ENCODE measurements around the gene UNC79. TPM values are rescaled to one million over a fixed set of nuclear protein-coding genes. Genes with fewer than 3 reads are reported as not detected.

Gene UNC79
- total and polyA plus RNA-seq, 10 of the 15 experiments (the other 5 are each of a cell fraction or from before 2014, with no cell fraction given) = 0.04 to 0.29 (median 0.14) TPM

GRCh38 chr14:93490001-93490400 is 59.3 kb downstream of the UNC79 start:
- Histone ChIP-seq H3K36me3 (ENCODE audit: control insufficient read depth in 2 of 2, insufficient read depth in 2 of 2, low read length in 1 of 2) (no peaks in the 10 kb centered on the region), H3K4me2 (ENCODE audit: control insufficient read depth, insufficient read depth) (no peak overlapping the region), H3K9me3 (replicated peaks; ENCODE audit: control insufficient read depth, insufficient read depth, low read length) (no peaks in the 10 kb centered on the region), H3K4me1 (ENCODE audit: control insufficient read depth, insufficient read depth, low read length) (no peaks in the 10 kb centered on the region), H4K20me1 (ENCODE audit: control insufficient read depth, insufficient read depth) (no peaks in the 10 kb centered on the region), H2AFZ (ENCODE audit: control insufficient read depth, low read depth, low read length) (no peak overlapping the region), H3K27ac (ENCODE audit: control insufficient read depth, insufficient read depth) (no peak overlapping the region), H3K9ac (ENCODE audit: control insufficient read depth, insufficient read depth, low read length) (no peak overlapping the region), H3K27me3 (replicated peaks in 1 of 2; ENCODE audit: control insufficient read depth in 2 of 2, insufficient read depth in 2 of 2, low read length in 1 of 2) (no peaks in the 10 kb centered on the region), H3K79me2 (ENCODE audit: control insufficient read depth, insufficient read depth, low read length) (no peaks in the 10 kb centered on the region), H3K4me3 (no peak overlapping the region)
- no peak for TF ChIP-seq SP1 (IDR thresholded peaks at IDR 0.05; ENCODE audit: low read depth, low read length)
- TF ChIP-seq POU2F2 (IDR thresholded peaks at IDR 0.05; ENCODE audit: borderline replicate concordance, low read depth, low read length) = no peak
- TF ChIP-seq MYC (IDR thresholded peaks at IDR 0.05; ENCODE audit: insufficient read depth, insufficient read length, insufficient replicate concordance, low read length, severe bottlenecking) = no peak
- no peak for TF ChIP-seq IKZF1 (conservative IDR thresholded peaks at IDR 0.05)
- no peak for TF ChIP-seq SMAD1 (IDR thresholded peaks at IDR 0.05; ENCODE audit: low read depth, partially characterized antibody)
- TF ChIP-seq, protein P1, sequence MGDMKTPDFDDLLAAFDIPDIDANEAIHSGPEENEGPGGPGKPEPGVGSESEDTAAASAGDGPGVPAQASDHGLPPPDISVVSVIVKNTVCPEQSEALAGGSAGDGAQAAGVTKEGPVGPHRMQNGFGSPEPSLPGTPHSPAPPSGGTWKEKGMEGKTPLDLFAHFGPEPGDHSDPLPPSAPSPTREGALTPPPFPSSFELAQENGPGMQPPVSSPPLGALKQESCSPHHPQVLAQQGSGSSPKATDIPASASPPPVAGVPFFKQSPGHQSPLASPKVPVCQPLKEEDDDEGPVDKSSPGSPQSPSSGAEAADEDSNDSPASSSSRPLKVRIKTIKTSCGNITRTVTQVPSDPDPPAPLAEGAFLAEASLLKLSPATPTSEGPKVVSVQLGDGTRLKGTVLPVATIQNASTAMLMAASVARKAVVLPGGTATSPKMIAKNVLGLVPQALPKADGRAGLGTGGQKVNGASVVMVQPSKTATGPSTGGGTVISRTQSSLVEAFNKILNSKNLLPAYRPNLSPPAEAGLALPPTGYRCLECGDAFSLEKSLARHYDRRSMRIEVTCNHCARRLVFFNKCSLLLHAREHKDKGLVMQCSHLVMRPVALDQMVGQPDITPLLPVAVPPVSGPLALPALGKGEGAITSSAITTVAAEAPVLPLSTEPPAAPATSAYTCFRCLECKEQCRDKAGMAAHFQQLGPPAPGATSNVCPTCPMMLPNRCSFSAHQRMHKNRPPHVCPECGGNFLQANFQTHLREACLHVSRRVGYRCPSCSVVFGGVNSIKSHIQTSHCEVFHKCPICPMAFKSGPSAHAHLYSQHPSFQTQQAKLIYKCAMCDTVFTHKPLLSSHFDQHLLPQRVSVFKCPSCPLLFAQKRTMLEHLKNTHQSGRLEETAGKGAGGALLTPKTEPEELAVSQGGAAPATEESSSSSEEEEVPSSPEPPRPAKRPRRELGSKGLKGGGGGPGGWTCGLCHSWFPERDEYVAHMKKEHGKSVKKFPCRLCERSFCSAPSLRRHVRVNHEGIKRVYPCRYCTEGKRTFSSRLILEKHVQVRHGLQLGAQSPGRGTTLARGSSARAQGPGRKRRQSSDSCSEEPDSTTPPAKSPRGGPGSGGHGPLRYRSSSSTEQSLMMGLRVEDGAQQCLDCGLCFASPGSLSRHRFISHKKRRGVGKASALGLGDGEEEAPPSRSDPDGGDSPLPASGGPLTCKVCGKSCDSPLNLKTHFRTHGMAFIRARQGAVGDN (IDR thresholded peaks at IDR 0.05) = no peak
- no peak for TF ChIP-seq E4F1 (IDR thresholded peaks at IDR 0.05; ENCODE audit: borderline replicate concordance, partially characterized antibody)
- no peak for TF ChIP-seq PAX8 (IDR thresholded peaks at IDR 0.05)
- no peak for TF ChIP-seq BACH1 (IDR thresholded peaks at IDR 0.05; ENCODE audit: borderline replicate concordance)
- no peak for TF ChIP-seq CHD2 (IDR thresholded peaks at IDR 0.05; ENCODE audit: borderline replicate concordance, low read depth, low read length)
- TF ChIP-seq TARDBP (IDR thresholded peaks at IDR 0.05; ENCODE audit: borderline replicate concordance) = no peak
- no peak for TF ChIP-seq ZSCAN29 (IDR thresholded peaks at IDR 0.05)
- no peak for TF ChIP-seq SMARCA5 (IDR thresholded peaks at IDR 0.05)
- TF ChIP-seq JUND (IDR thresholded peaks at IDR 0.05; ENCODE audit: low read depth, low read length) = no peak
- TF ChIP-seq YBX1 (IDR thresholded peaks at IDR 0.05) = no peak
- TF ChIP-seq, protein P2, sequence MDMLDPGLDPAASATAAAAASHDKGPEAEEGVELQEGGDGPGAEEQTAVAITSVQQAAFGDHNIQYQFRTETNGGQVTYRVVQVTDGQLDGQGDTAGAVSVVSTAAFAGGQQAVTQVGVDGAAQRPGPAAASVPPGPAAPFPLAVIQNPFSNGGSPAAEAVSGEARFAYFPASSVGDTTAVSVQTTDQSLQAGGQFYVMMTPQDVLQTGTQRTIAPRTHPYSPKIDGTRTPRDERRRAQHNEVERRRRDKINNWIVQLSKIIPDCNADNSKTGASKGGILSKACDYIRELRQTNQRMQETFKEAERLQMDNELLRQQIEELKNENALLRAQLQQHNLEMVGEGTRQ (IDR thresholded peaks at IDR 0.05; ENCODE audit: borderline replicate concordance, low read depth, low read length) = no peak
- TF ChIP-seq NR2C1 (IDR thresholded peaks at IDR 0.05) = no peak
- SMC1A ChIA-PET (ENCODE audit: uncharacterized antibody, unreplicated experiment) = no interaction called here
- ATAC-seq (no peak), DNase-seq (ENCODE audit: low read depth, low spot score) (no peak), FAIRE-seq (no peak)
- in situ Hi-C loops (cut with MboI) = no loop called here
- POLR2A ChIA-PET = no interaction called here
- intact Hi-C loops (cut with micrococcal nuclease; ENCODE audit: unreplicated experiment) = no loop called here
- CTCF ChIA-PET = no interaction called here
- RAD21 ChIA-PET (ENCODE audit: unreplicated experiment) = no interaction called here
- WGBS (ENCODE audit: insufficient coverage, insufficient replicate concordance, low lambda C conversion rate, missing lambda C conversion rate) = 30% methylated on average over 1 of the region's 1 CpG
- BruUV-seq (replicated peaks) = no TSS peak
